Natural killer cell (primary cell): ENCODE data around the gene KIRREL1. TPM values are rescaled to one million over a fixed set of nuclear protein-coding genes. Genes with fewer than 3 reads are reported as not detected.

Experiments
- ATAC-seq, 3 donors: fragments of 150-1000 bp in 2 of 3; fragments of 200-7000 bp in 1 of 3; cut with Tn5 transposase; 1 replicate in 1 of 3; 2 replicates in 2 of 3; pipeline ENCODE4 v1.10.0; 2021; ENCODE audit warnings: mild to moderate bottlenecking in 2 of 3, moderate library complexity in 2 of 3
- DNase-seq, 2 donors: peaks; one replicate each; pipeline versions ENCODE4 v3.0.0 to v3.0.0-alpha.2; 2013 to 2021; ENCODE audit warnings: mixed read lengths in 1 of 2
- H3K27ac ChIP-seq: one replicate; pipeline ENCODE4 v1.5.1; 2013; ENCODE audit warnings: mild to moderate bottlenecking, low read length
- H3K27me3 ChIP-seq: one replicate; pipeline ENCODE4 v1.6.1; 2013; ENCODE audit warnings: low read length; ENCODE audit not compliant: control insufficient read depth, insufficient read depth
- H3K36me3 ChIP-seq: one replicate; pipeline ENCODE4 v1.6.1; 2013; ENCODE audit warnings: low read length; ENCODE audit not compliant: control insufficient read depth, insufficient read depth
- H3K4me1 ChIP-seq: one replicate; pipeline ENCODE4 v1.6.1; 2013; ENCODE audit warnings: low read length; ENCODE audit not compliant: control insufficient read depth, insufficient read depth
- H3K4me3 ChIP-seq: one replicate; pipeline ENCODE4 v1.5.1; 2013; ENCODE audit warnings: low read length
- H3K9me3 ChIP-seq: one replicate; pipeline ENCODE4 v1.6.1; 2013; ENCODE audit warnings: low read length; ENCODE audit not compliant: control insufficient read depth, insufficient read depth
- H3K27ac Mint-ChIP-seq, 2 donors: one replicate each; pipeline ENCODE4 v1.8.0; 2022; ENCODE audit warnings: mild to moderate bottlenecking in 2 of 2, mixed read lengths in 2 of 2, moderate library complexity in 1 of 2
- H3K27me3 Mint-ChIP-seq, 2 donors: one replicate each; pipeline ENCODE4 v1.8.0; 2022; ENCODE audit warnings: low read depth in 2 of 2, mixed read lengths in 2 of 2
- H3K36me3 Mint-ChIP-seq: one replicate; pipeline ENCODE4 v1.8.0; 2022; ENCODE audit warnings: mixed read lengths
- H3K4me1 Mint-ChIP-seq, 2 donors: one replicate each; pipeline ENCODE4 v1.8.0; 2022; ENCODE audit warnings: mixed read lengths in 2 of 2
- H3K4me3 Mint-ChIP-seq: one replicate; pipeline ENCODE4 v1.8.0; 2022; ENCODE audit warnings: mild to moderate bottlenecking, moderate library complexity, mixed read lengths
- H3K9me3 Mint-ChIP-seq, 2 donors: one replicate each; pipeline ENCODE4 v1.8.0; 2022; ENCODE audit warnings: mixed read lengths in 2 of 2
- WGBS: methylation state at CpG from one replicate; pipeline ENCODE4 v1.1.7; 2013; ENCODE audit warnings: missing lambda C conversion rate; ENCODE audit not compliant: insufficient coverage; 5-methylcytosine and 5-hydroxymethylcytosine counted together
- intact Hi-C: fragments of 100-400 bp; cut with micrococcal nuclease; formaldehyde crosslinking; loops from one replicate; pipeline ENCODE4 v1.14.2; 2022
- total RNA-seq, 4 donors: library from RNA; stranded (reverse); fragments of 120-200 nt in 1 of 4; gene quantifications; one replicate each; pipeline versions ENCODE4 v1.2.3 to v1.2.4, GENCODE V29; 2013 to 2022
- TF ChIP-seq, protein P1 (sequence below): fragments of 200-600 bp; IDR thresholded peaks from one replicate; pipeline ENCODE4 v1.8.0; 2022; ENCODE audit warnings: antibody characterized with exemption

The KIRREL1 gene
- total RNA-seq, 3 donors from 2014 or later (not counting 1 experiment from before 2014, with no cell fraction given), result not detected

DNA sequence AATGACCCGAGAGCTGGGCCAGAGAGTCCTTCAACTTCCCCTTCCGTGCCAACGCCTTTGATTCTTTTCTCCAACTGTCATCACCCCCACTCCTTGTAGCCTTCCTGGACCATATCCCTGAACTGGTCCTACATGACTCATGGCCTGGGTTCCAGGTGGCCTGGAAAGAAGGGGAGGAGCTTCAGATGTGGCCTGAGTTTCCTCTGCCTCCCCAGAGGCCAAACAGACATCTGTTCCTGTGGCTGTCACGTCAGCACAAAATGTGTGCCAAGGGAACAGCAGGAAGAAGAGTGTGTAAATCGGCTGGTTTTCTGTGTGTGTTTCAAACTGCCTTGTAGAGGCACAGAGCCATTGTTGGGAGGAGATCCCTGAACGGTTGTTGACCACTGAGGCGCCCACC lies 24.9 kb upstream of the KIRREL1 start:
- no peaks in the 10 kb centered on the region for H3K36me3 ChIP-seq
- H3K27ac ChIP-seq, result no peak overlapping the region
- H3K27me3 Mint-ChIP-seq, result peaks cover 11 to 21% of the 10 kb centered on the region in 2 donors
- DNase-seq (no peak), ATAC-seq (no peak)
- 55% methylated on average over 7 of the region's 7 CpGs for WGBS
- no peaks in the 10 kb centered on the region for H3K27me3 ChIP-seq
- H3K27ac Mint-ChIP-seq, result no peak overlapping the region
- no peaks in the 10 kb centered on the region for H3K9me3 Mint-ChIP-seq
- no peak overlapping the region for H3K4me3 Mint-ChIP-seq
- peaks cover 2% of the 10 kb centered on the region for H3K9me3 ChIP-seq
- intact Hi-C loops, result no loop called here
- H3K4me1 Mint-ChIP-seq, result peaks cover 19% of the 10 kb centered on the region in 2 donors
- no peaks in the 10 kb centered on the region for H3K36me3 Mint-ChIP-seq
- H3K4me1 ChIP-seq, result peaks cover 5% of the 10 kb centered on the region
- no peak overlapping the region for H3K4me3 ChIP-seq
- TF ChIP-seq, protein P1, sequence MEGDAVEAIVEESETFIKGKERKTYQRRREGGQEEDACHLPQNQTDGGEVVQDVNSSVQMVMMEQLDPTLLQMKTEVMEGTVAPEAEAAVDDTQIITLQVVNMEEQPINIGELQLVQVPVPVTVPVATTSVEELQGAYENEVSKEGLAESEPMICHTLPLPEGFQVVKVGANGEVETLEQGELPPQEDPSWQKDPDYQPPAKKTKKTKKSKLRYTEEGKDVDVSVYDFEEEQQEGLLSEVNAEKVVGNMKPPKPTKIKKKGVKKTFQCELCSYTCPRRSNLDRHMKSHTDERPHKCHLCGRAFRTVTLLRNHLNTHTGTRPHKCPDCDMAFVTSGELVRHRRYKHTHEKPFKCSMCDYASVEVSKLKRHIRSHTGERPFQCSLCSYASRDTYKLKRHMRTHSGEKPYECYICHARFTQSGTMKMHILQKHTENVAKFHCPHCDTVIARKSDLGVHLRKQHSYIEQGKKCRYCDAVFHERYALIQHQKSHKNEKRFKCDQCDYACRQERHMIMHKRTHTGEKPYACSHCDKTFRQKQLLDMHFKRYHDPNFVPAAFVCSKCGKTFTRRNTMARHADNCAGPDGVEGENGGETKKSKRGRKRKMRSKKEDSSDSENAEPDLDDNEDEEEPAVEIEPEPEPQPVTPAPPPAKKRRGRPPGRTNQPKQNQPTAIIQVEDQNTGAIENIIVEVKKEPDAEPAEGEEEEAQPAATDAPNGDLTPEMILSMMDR, result no peak

DNA sequence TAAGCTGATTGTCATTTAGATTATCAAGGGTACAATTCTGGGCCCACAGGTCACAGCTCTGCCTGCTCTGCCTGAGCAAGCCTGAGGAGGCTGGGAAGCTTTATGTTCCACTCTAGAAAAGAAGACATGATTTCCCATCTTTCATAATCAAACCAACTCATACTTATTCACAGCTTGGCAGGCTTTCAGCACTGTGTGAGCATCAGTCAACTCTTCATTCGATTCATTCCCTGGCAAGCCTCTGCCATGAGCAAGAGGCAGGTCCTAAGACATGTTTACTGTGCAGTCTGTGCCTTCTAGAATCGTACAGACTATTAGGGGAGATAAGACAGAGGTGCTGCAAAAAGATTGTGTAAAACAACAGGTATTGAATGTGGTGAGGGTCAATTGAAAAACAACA lies 24.5 kb upstream of the KIRREL1 start:
- Mint-ChIP-seq H3K4me3 (no peak overlapping the region), H3K9me3 (no peaks in the 10 kb centered on the region), H3K27ac (no peak overlapping the region), H3K36me3 (no peaks in the 10 kb centered on the region), H3K4me1 (peaks cover 19% of the 10 kb centered on the region in 2 donors), H3K27me3 (peaks cover 11 to 21% of the 10 kb centered on the region in 2 donors)
- DNase-seq (no peak), ATAC-seq (no peak)
- Histone ChIP-seq H3K9me3 (peaks cover 2% of the 10 kb centered on the region), H3K4me1 (peaks cover 5% of the 10 kb centered on the region), H3K27me3 (no peaks in the 10 kb centered on the region), H3K4me3 (no peak overlapping the region), H3K36me3 (no peaks in the 10 kb centered on the region), H3K27ac (no peak overlapping the region)
- TF ChIP-seq, protein P1, result no peak
- intact Hi-C loops, result no loop called here
- 81% methylated on average over 2 of the region's 2 CpGs for WGBS

DNA sequence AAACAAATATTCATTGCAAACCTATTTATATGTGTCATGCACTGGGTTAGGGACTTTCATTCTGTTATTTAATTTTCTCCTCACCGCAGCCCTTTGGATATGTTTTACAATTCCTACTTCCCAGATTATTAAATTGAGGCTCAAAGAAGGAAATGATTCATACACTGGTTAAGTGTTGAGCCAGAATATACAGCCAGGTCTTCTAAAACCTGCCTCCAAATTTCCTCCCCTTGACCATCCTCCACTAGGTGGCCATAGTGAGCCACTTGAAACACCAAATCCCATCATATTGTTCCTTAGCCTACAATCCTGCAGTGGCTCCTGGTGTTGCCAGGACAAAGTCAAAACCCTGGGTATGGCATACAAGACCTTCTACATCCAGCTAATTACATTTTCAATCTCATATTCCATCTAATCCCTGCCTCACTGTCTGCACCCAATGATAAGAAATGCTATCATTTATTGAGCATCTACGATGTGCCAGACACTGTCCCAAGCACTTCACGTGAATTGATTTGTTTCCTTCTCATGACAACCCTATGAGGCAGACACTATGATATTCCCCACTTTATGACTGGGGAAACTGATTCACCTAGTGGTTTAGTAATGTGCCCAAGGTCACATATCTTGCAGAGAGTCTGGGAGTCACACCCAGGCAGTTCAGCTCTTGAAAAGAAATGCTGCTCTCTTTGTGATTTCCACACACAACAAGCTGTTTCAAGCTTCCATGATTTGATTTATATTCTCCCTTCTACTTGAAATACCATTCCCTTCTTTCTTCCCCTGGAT lies 23.6 kb upstream of the KIRREL1 start:
- peaks cover 2% of the 10 kb centered on the region for H3K9me3 ChIP-seq

More for the DNA sequence above, 23.6 kb upstream of the KIRREL1 start:
- H3K4me1 Mint-ChIP-seq, result peaks cover 19% of the 10 kb centered on the region in 2 donors
- WGBS, result 94% methylated on average over 2 of the region's 3 CpGs
- Histone ChIP-seq H3K36me3 (no peaks in the 10 kb centered on the region), H3K4me3 (no peak overlapping the region), H3K27ac (no peak overlapping the region), H3K27me3 (no peaks in the 10 kb centered on the region), H3K4me1 (peaks cover 5% of the 10 kb centered on the region)
- peaks cover 11 to 21% of the 10 kb centered on the region in 2 donors for H3K27me3 Mint-ChIP-seq
- H3K36me3 Mint-ChIP-seq, result no peaks in the 10 kb centered on the region
- DNase-seq, result no peak
- H3K4me3 Mint-ChIP-seq, result no peak overlapping the region
- no peaks in the 10 kb centered on the region for H3K9me3 Mint-ChIP-seq
- TF ChIP-seq, protein P1, result peak; percentile 41
- no peak overlapping the region for H3K27ac Mint-ChIP-seq
- peak in 1 of 3 donors; percentile 28 for ATAC-seq
- intact Hi-C loops, result no loop called here
